ENCODE measurements around the gene SLC39A7. TPM values are rescaled to one million over a fixed set of nuclear protein-coding genes. Genes with fewer than 3 reads are reported as not detected.

The SLC39A7 gene
- total RNA-seq, result 10 to 100 TPM; 41.6 to 87.5 (median 64.5) TPM
- 100 to 1,000 TPM in 1 of 2 donors, 10 to 100 TPM in 1; 53.9 to 111 TPM for polyA plus RNA-seq

DNA sequence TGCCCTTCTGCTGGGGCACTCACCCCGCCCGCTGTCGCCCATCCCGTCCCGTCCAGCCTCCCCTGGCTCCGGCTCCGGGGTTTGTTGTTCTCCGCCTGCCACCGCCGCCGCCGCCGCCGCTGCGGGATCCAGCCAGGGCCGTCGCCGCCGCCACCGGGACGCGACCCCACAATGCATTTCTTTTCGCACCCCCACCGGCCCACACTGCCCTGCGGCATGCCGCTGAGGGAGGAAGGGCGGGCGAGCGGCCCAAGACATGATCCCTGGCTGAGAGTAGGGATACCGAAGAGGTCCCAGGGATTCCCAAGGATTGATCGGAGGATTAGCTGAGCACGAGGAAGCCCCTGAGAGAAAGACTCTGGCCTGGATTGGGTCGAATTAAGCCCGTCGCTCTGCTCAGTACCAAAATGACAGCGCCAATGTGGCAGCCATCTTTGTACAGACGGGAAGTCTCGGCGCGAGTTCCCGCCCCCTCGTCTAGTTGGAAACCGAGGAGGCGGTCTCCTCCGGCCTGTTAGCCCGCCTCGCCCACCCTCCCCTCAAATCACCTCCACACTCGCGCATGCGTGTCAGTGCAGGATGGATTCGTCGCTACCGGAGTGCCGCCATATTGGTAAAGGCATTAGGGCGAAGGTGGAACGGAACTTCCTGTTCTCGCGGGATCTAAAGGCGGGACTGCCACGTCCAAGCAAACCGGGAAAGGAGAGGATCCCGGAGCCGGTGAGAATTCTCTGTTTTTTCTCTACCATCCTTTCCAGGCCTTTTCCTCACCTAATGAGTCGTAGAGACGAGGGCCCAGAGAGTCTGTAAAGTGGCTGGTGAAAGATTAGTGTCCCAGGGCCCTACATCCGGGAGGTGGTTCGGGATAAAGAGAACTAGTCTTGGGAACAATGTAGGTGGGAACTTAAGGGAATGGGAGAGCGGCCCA, at the start of gene SLC39A7, which contains the start of gene RXRB:
SLC39A7 (plus strand) TSS at position 649 of the 928 bp plus-strand sequence. CDS start 379 bp downstream, outside the sequence.
RXRB (minus strand) TSS at position 447 of the 928 bp plus-strand sequence; CDS start at position 258, 189 bp downstream.
- ATAC-seq (peak; percentile 74 to 88 (median 76)), FAIRE-seq (no peak), DNase-seq (peak; percentile 98 to 100 (median 99))
- peak within 1 kb of the TSS; percentile 94 to 98 (median 96) for H3K27ac ChIP-seq
- no peaks in the 10 kb centered on the region for H3K9me3 ChIP-seq
- peaks cover 0 to 32% (median 30%) of the 10 kb centered on the region in 3 donors for H3K36me3 ChIP-seq
- peak within 1 kb of the TSS; percentile 80 to 90 (median 86) for H3K4me3 ChIP-seq
- TF ChIP-seq, protein P1, sequence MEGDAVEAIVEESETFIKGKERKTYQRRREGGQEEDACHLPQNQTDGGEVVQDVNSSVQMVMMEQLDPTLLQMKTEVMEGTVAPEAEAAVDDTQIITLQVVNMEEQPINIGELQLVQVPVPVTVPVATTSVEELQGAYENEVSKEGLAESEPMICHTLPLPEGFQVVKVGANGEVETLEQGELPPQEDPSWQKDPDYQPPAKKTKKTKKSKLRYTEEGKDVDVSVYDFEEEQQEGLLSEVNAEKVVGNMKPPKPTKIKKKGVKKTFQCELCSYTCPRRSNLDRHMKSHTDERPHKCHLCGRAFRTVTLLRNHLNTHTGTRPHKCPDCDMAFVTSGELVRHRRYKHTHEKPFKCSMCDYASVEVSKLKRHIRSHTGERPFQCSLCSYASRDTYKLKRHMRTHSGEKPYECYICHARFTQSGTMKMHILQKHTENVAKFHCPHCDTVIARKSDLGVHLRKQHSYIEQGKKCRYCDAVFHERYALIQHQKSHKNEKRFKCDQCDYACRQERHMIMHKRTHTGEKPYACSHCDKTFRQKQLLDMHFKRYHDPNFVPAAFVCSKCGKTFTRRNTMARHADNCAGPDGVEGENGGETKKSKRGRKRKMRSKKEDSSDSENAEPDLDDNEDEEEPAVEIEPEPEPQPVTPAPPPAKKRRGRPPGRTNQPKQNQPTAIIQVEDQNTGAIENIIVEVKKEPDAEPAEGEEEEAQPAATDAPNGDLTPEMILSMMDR (IDR thresholded peaks at IDR 0.05), result no peak
- intact Hi-C loops (cut with DNase I), result no loop called here
- H3K4me1 ChIP-seq, result peaks cover 17 to 30% (median 24%) of the 10 kb centered on the region in 3 donors
- H3K27me3 ChIP-seq, result no peaks in the 10 kb centered on the region
- 0 to 1% methylated on average over 51 to 68 of the region's 68 CpGs for WGBS, 2 donors

DNA sequence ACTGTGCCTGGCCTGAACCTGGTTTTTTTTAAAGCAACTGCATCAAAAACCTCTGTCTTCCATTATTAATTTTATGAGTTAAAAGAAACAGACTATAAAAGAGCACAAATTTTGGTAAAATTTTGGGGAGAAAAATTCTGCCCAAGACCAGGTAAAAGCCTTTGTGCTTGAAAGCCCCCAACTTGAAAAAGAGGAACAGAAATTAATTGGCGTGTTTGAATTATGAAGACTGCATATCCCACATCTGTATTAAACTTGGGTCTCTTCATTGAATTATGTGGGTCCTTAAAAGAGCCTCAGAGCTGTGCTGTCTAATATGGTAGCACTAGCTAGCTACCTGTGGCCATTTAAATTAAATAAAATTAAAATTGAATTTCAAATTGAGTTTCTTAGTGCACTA, 49.6 kb upstream of the SLC39A7 start:
- intact Hi-C loops (cut with DNase I), result no loop called here
- Histone ChIP-seq H3K27me3 (peaks cover 0 to 3% (median 0%) of the 10 kb centered on the region in 4 donors), H3K27ac (no peak overlapping the region), H3K9me3 (no peaks in the 10 kb centered on the region), H3K4me3 (no peak overlapping the region), H3K36me3 (no peaks in the 10 kb centered on the region), H3K4me1 (no peaks in the 10 kb centered on the region)
- WGBS, 2 donors, result 57 to 91% methylated on average over 1 of the region's 1 CpG
- TF ChIP-seq, protein P1 (IDR thresholded peaks at IDR 0.05), result no peak
- no peak for ATAC-seq
- no peak for DNase-seq
- no peak for FAIRE-seq

GRCh38 chr6:33154349-33154748, 46.3 kb upstream of the SLC39A7 start:
- no peak overlapping the region for H3K4me3 ChIP-seq
- TF ChIP-seq, protein P1 (IDR thresholded peaks at IDR 0.05), result no peak
- ATAC-seq (no peak), DNase-seq (no peak), FAIRE-seq (no peak)
- intact Hi-C loops (cut with DNase I), result no loop called here
- no peaks in the 10 kb centered on the region for H3K36me3 ChIP-seq
- peaks cover 0 to 3% (median 0%) of the 10 kb centered on the region in 4 donors for H3K27me3 ChIP-seq
- H3K4me1 ChIP-seq, result no peaks in the 10 kb centered on the region
- 44 to 55% methylated on average over 4 of the region's 4 CpGs for WGBS, 2 donors
- H3K27ac ChIP-seq, result no peak overlapping the region
- no peaks in the 10 kb centered on the region for H3K9me3 ChIP-seq

- 77 to 87% methylated on average over 6 of the region's 6 CpGs for WGBS, 2 donors
- intact Hi-C loops (cut with DNase I), result no loop called here
- no peak for ATAC-seq
- TF ChIP-seq, protein P1 (IDR thresholded peaks at IDR 0.05), result no peak
- no peaks in the 10 kb centered on the region for H3K4me1 ChIP-seq
- H3K27me3 ChIP-seq, result peaks cover 0 to 3% (median 0%) of the 10 kb centered on the region in 4 donors
- H3K9me3 ChIP-seq, result no peaks in the 10 kb centered on the region
- H3K27ac ChIP-seq, result no peak overlapping the region
- no peak for DNase-seq
- no peak for FAIRE-seq
- no peak overlapping the region for H3K4me3 ChIP-seq
- no peaks in the 10 kb centered on the region for H3K36me3 ChIP-seq
Observed at GRCh38 chr6:33156561-33156960, 44.1 kb upstream of the SLC39A7 start.
